Activated CD8-positive, alpha-beta T cell treated with anti-CD3 and anti-CD28 coated beads for 36 hours (primary cell): ENCODE data around the gene DDX24. TPM values are rescaled to one million over a fixed set of nuclear protein-coding genes. Genes with fewer than 3 reads are reported as not detected.

ENCODE experiments used
- ATAC-seq: fragments of 200-7000 bp; cut with Tn5 transposase; one replicate; pipeline ENCODE4 v1.10.0; 2021; ENCODE audit warnings: mild to moderate bottlenecking, moderate library complexity
- CTCF ChIA-PET: fragments of 350-600 bp; sonication (Branson Sonifier 250); formaldehyde crosslinking; loops from one replicate; lab custom pipeline; 2021; ENCODE audit warnings: antibody characterized with exemption; lab: Charles Lee
- POLR2A ChIA-PET: fragments of 350-600 bp; sonication (Branson Sonifier 250); formaldehyde crosslinking; loops from one replicate; lab custom pipeline; 2021; ENCODE audit warnings: antibody characterized with exemption; lab: Charles Lee
- DNase-seq: peaks from one replicate; pipeline ENCODE4 v3.0.0-alpha.2; 2020
- H3K27ac Mint-ChIP-seq: one replicate; pipeline ENCODE4 v1.8.0; 2021; ENCODE audit warnings: mild to moderate bottlenecking, mixed read lengths
- H3K27me3 Mint-ChIP-seq: one replicate; pipeline ENCODE4 v1.8.0; 2021; ENCODE audit warnings: mixed read lengths
- H3K36me3 Mint-ChIP-seq: one replicate; pipeline ENCODE4 v1.8.0; 2021; ENCODE audit warnings: low read depth, mixed read lengths
- H3K4me1 Mint-ChIP-seq: one replicate; pipeline ENCODE4 v1.8.0; 2021; ENCODE audit warnings: low read depth, mixed read lengths
- H3K4me3 Mint-ChIP-seq: one replicate; pipeline ENCODE4 v1.8.0; 2021; ENCODE audit warnings: mild to moderate bottlenecking, moderate library complexity, mixed read lengths
- H3K9me3 Mint-ChIP-seq: one replicate; pipeline ENCODE4 v1.8.0; 2021; ENCODE audit warnings: mixed read lengths
- intact Hi-C: fragments of 100-400 bp; cut with micrococcal nuclease; formaldehyde crosslinking; loops from one replicate; pipeline ENCODE4 v1.10.0; 2022
- total RNA-seq, 2 experiments: library from RNA; stranded (reverse); gene quantifications; one replicate each; pipeline ENCODE4 v1.2.3, GENCODE V29; 2021
- TF ChIP-seq, protein P1 (sequence below): fragments of 200-600 bp; IDR thresholded peaks from one replicate; pipeline ENCODE4 v1.8.0; 2022; ENCODE audit warnings: antibody characterized with exemption, mild to moderate bottlenecking

Gene DDX24
- total RNA-seq, 2 experiments from 2014 or later: 272 to 275 TPM

DNA sequence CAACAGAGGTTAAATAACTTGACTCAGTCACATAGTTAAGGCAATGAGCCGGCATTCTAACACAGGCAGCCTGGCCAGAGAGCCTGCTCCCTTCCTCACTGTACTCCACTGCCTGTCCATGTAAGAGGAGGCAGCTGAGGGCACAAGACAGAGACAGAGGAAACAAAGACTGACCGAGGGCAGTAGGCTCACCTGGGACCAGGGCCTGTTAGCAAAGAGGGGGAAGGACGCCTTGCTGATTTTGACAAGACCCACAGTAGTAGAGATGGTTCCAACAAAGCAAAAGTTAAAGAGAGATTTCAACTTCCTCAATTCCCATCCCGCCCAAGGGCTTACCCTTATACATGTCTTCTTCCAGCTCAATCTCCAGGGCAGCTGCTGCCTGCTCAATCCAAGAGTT is 28.3 kb downstream of the DDX24 start:
- no peak for ATAC-seq
- CTCF ChIA-PET: interaction anchor here (1.0 to 3.1 kb wide), 5 partner anchors 29 to 113 kb away, joined by 5 to 16 read pairs (median 6); partner anchors contain the start of gene IFI27L1
- H3K4me3 Mint-ChIP-seq: no peak overlapping the region
- no peak for DNase-seq
- POLR2A ChIA-PET: interaction anchor here (0.9 to 1.6 kb wide), 2 partner anchors 28 to 128 kb away, joined by 3 to 8 read pairs; partner anchors contain the start of genes DDX24 and IFI27L1
- no peaks in the 10 kb centered on the region for H3K9me3 Mint-ChIP-seq
- intact Hi-C loops: no loop called here
- peak overlapping the region; percentile 53 for H3K27ac Mint-ChIP-seq
- H3K27me3 Mint-ChIP-seq: no peaks in the 10 kb centered on the region
- H3K4me1 Mint-ChIP-seq: peaks cover 28% of the 10 kb centered on the region
- TF ChIP-seq, protein P1, sequence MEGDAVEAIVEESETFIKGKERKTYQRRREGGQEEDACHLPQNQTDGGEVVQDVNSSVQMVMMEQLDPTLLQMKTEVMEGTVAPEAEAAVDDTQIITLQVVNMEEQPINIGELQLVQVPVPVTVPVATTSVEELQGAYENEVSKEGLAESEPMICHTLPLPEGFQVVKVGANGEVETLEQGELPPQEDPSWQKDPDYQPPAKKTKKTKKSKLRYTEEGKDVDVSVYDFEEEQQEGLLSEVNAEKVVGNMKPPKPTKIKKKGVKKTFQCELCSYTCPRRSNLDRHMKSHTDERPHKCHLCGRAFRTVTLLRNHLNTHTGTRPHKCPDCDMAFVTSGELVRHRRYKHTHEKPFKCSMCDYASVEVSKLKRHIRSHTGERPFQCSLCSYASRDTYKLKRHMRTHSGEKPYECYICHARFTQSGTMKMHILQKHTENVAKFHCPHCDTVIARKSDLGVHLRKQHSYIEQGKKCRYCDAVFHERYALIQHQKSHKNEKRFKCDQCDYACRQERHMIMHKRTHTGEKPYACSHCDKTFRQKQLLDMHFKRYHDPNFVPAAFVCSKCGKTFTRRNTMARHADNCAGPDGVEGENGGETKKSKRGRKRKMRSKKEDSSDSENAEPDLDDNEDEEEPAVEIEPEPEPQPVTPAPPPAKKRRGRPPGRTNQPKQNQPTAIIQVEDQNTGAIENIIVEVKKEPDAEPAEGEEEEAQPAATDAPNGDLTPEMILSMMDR: no peak
- peaks cover 82% of the 10 kb centered on the region for H3K36me3 Mint-ChIP-seq

DNA sequence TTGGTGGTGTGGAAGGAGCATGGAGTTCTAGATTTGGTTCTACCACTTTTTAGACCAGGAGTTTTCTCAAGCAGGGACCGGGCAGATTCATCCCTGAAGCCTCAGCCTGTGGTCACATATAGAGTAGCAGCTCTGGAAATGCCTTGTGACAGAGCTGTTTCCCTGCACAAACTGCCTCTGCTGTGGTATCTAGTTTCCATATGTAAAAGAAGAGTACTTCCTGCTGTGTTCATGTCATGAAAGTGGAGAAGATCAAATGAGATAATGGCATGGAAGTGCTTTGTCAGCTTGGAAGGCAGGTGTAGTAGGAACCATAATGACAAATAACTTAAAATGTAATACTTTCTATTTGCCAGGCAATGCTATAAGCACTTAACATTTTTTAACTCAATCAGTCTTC is 28.8 kb downstream of the DDX24 start:
- CTCF ChIA-PET: interaction anchor here (1.0 to 3.1 kb wide), 8 partner anchors 16 to 113 kb away, joined by 3 to 16 read pairs (median 6); partner anchors contain the start of gene IFI27L1
- H3K9me3 Mint-ChIP-seq: no peaks in the 10 kb centered on the region
- H3K27me3 Mint-ChIP-seq: no peaks in the 10 kb centered on the region
- peaks cover 24% of the 10 kb centered on the region for H3K4me1 Mint-ChIP-seq
- no peak overlapping the region for H3K4me3 Mint-ChIP-seq
- peak overlapping the region; percentile 2 for H3K27ac Mint-ChIP-seq
- peaks cover 80% of the 10 kb centered on the region for H3K36me3 Mint-ChIP-seq
- ATAC-seq: no peak
- POLR2A ChIA-PET: interaction anchor here (0.8 kb wide), 1 partner anchor 10 kb away, joined by 3 read pairs; no protein-coding TSS in a partner anchor
- no peak for DNase-seq
- intact Hi-C loops: no loop called here
- TF ChIP-seq, protein P1: no peak

DNA sequence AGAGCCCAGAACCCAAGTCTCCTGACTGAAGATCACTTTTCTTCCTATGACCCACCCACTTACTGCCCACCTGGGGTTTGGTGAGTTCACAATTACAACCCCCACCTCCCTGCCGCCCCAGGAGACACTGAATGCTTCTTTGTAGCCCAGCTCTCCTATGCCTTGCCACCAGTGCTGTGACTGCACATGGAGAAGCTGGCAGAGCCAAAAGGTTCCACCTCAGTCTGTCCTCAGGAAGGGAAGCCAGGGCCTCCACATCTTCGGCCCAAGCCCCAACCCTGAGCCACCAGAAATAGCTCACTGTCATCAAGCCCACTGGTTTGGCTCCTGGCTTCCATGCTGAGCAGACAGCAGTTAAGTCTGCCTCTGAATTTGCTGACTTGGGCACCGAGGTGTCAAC is 29.2 kb downstream of the DDX24 start:
- H3K36me3 Mint-ChIP-seq: peaks cover 78% of the 10 kb centered on the region
- no peaks in the 10 kb centered on the region for H3K27me3 Mint-ChIP-seq
- DNase-seq (no peak), ATAC-seq (no peak)
- intact Hi-C loops: no loop called here
- POLR2A ChIA-PET: interaction anchor here (0.8 kb wide), 1 partner anchor 9 kb away, joined by 3 read pairs; no protein-coding TSS in a partner anchor
- H3K4me3 Mint-ChIP-seq: no peak overlapping the region
- peak overlapping the region; percentile 2 for H3K27ac Mint-ChIP-seq
- CTCF ChIA-PET: interaction anchor here (0.5 to 3.1 kb wide), 10 partner anchors 15 to 112 kb away, joined by 3 to 16 read pairs (median 4); no protein-coding TSS in a partner anchor
- TF ChIP-seq, protein P1: no peak
- peaks cover 20% of the 10 kb centered on the region for H3K4me1 Mint-ChIP-seq
- no peaks in the 10 kb centered on the region for H3K9me3 Mint-ChIP-seq

DNA sequence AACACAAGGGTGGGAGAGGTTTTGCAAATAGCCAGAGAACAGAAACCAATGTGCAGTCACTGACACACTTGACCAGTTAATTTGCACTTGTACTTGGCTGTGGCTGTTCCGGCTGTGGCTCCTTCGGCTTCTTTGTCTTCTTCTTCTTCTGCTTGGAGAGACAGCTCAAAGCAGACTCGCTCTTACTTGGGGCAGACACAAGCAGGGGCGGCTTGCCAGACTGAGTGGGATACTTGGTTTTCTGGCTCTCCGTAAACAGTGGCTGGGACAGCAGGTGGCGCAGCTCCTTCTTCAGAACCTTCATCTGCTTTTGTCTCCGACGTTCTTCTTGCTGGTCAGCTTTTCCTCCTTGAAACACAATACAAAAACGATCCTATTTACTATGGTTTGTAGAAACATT is 29.9 kb downstream of the DDX24 start:
- ChIA-PET CTCF (interaction anchor here (0.8 to 3.0 kb wide), 11 partner anchors 15 to 130 kb away, joined by 3 to 16 read pairs (median 4); no protein-coding TSS in a partner anchor), POLR2A (interaction anchor here (2.6 kb wide), 1 partner anchor 8 kb away, joined by 7 read pairs; no protein-coding TSS in a partner anchor)
- intact Hi-C loops: no loop called here
- H3K27ac Mint-ChIP-seq: no peak overlapping the region
- H3K4me1 Mint-ChIP-seq: peaks cover 13% of the 10 kb centered on the region
- no peak overlapping the region for H3K4me3 Mint-ChIP-seq
- DNase-seq: no peak
- H3K27me3 Mint-ChIP-seq: no peaks in the 10 kb centered on the region
- no peaks in the 10 kb centered on the region for H3K9me3 Mint-ChIP-seq
- peaks cover 71% of the 10 kb centered on the region for H3K36me3 Mint-ChIP-seq
- ATAC-seq: no peak
- TF ChIP-seq, protein P1: no peak

DNA sequence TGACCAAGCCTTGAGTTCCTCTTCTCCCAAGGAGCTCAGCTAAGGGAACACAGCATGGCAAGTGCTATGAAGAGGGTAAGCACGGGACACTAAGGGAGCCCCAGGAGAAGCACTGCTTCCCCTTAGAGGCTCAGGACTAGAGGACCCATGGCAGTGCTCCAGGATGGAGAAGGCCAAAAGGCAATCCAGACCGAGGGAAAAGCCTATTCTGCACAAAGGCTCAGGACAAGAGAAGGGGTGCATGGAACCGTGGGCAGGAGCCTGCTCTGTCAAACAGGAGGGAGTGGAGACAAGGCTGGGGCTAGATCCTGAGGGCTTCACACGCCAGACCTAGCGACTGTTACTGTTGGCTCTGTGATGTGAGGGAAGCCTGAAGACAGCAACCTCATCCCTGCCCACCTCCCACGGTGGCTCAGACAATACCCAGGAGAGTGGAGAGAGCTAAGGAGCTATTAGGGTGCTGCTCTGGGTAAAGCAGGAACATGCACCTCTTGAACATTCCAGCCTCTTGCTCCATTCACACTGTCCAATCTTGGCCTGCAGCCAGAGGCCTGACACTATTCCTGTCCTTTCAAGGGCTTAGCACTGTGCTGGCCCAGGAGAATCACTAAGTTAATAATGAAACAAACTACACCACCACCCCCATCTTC is 30.6 kb downstream of the DDX24 start:
- Mint-ChIP-seq H3K27ac (no peak overlapping the region), H3K9me3 (no peaks in the 10 kb centered on the region), H3K36me3 (peaks cover 67% of the 10 kb centered on the region), H3K27me3 (no peaks in the 10 kb centered on the region), H3K4me3 (no peak overlapping the region), H3K4me1 (peaks cover 7% of the 10 kb centered on the region)
- intact Hi-C loops: no loop called here
- TF ChIP-seq, protein P1: no peak
- ChIA-PET CTCF (interaction anchor here (0.8 to 5.0 kb wide), 4 partner anchors 15 to 131 kb away, joined by 3 to 22 read pairs (median 4); no protein-coding TSS in a partner anchor), POLR2A (interaction anchor here (0.5 to 2.6 kb wide), 2 partner anchors 9 to 212 kb away, joined by 3 to 7 read pairs; no protein-coding TSS in a partner anchor)
- DNase-seq: no peak
- ATAC-seq: no peak
